Uterus (tissue), 2 donors: Measurements from ENCODE around the gene MTMR2.

Experiments
- POLR2A ChIP-seq, 2 donors: fragments of 450-650 bp; IDR thresholded peaks; one replicate each; pipeline ENCODE4 v1.6.1; 2016; ENCODE audit warnings: antibody characterized with exemption in 2 of 2, mild to moderate bottlenecking in 1 of 2, moderate library complexity in 1 of 2
- TF ChIP-seq, protein P1 (sequence below), 4 experiments: fragments of 200-600 bp in 2 of 4; fragments of 450-650 bp in 2 of 4; sonication (generic) in 2 of 4; IDR thresholded peaks; one replicate each; pipeline ENCODE4 v1.5.1; 2016 to 2019; ENCODE audit warnings: antibody characterized with exemption in 4 of 4, mild to moderate bottlenecking in 2 of 4, moderate library complexity in 1 of 4

- TF ChIP-seq, protein P1, sequence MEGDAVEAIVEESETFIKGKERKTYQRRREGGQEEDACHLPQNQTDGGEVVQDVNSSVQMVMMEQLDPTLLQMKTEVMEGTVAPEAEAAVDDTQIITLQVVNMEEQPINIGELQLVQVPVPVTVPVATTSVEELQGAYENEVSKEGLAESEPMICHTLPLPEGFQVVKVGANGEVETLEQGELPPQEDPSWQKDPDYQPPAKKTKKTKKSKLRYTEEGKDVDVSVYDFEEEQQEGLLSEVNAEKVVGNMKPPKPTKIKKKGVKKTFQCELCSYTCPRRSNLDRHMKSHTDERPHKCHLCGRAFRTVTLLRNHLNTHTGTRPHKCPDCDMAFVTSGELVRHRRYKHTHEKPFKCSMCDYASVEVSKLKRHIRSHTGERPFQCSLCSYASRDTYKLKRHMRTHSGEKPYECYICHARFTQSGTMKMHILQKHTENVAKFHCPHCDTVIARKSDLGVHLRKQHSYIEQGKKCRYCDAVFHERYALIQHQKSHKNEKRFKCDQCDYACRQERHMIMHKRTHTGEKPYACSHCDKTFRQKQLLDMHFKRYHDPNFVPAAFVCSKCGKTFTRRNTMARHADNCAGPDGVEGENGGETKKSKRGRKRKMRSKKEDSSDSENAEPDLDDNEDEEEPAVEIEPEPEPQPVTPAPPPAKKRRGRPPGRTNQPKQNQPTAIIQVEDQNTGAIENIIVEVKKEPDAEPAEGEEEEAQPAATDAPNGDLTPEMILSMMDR (IDR thresholded peaks at IDR 0.05), result no peak
- no peak for TF ChIP-seq POLR2A (IDR thresholded peaks at IDR 0.05)
These were observed 32.3 kb downstream of the MTMR2 start for GRCh38 chr11:95891423-95892170.
